A673 (cell line): ENCODE results near the gene LMF1. TPM values are rescaled to one million over a fixed set of nuclear protein-coding genes. Genes with fewer than 3 reads are reported as not detected.

Experiments
- BruUV-seq: library from RNA; stranded (reverse); fragments of 400-500 nt; replicated peaks from 2 replicates; lab custom pipeline; 2021; lab: Mats Ljungman, UMichigan
- CTCF ChIA-PET: fragments of 300-600 bp; sonication (Branson Sonifier 250); formaldehyde crosslinking; loops from one replicate; lab custom pipeline; 2022; ENCODE audit warnings: antibody characterized with exemption; lab: Charles Lee
- POLR2A ChIA-PET: fragments of 300-600 bp; sonication (Branson Sonifier 250); formaldehyde crosslinking; loops from one replicate; lab custom pipeline; 2022; ENCODE audit warnings: antibody characterized with exemption; ENCODE audit not compliant: low non-redundant PET; lab: Charles Lee
- DNase-seq: peaks from one replicate; pipeline ENCODE4 v3.0.0-alpha.2; 2015; ENCODE audit warnings: low spot score
- H3K27ac ChIP-seq: fragments of 200-600 bp; sonication (generic); 2 replicates; pipeline ENCODE4 v1.5.1; 2016; ENCODE audit warnings: mixed run types, low read depth, mild to moderate bottlenecking, mixed read lengths, antibody characterized with exemption, low read length; ENCODE audit not compliant: poor library complexity, severe bottlenecking
- H3K27me3 ChIP-seq: fragments of 200-600 bp; sonication (generic); replicated peaks from 2 replicates; pipeline ENCODE4 v1.6.1; 2017; ENCODE audit warnings: mixed run types, low read depth, mild to moderate bottlenecking, mixed read lengths, antibody characterized with exemption, low read length; ENCODE audit not compliant: insufficient read depth, poor library complexity
- H3K36me3 ChIP-seq: fragments of 200-600 bp; sonication (generic); 2 replicates; pipeline ENCODE4 v1.6.1; 2016; ENCODE audit warnings: mixed run types, mild to moderate bottlenecking, mixed read lengths, antibody characterized with exemption, low read length; ENCODE audit not compliant: insufficient read depth, poor library complexity, severe bottlenecking
- H3K4me1 ChIP-seq: fragments of 200-600 bp; sonication (generic); 2 replicates; pipeline ENCODE4 v1.6.1; 2017; ENCODE audit warnings: mixed run types, mild to moderate bottlenecking, mixed read lengths, antibody characterized with exemption, low read length; ENCODE audit not compliant: insufficient read depth, poor library complexity, severe bottlenecking
- H3K4me3 ChIP-seq: fragments of 200-600 bp; sonication (generic); 2 replicates; pipeline ENCODE4 v1.5.1; 2016; ENCODE audit warnings: low read depth, mixed run types, mild to moderate bottlenecking, mixed read lengths, low read length; ENCODE audit not compliant: poor library complexity, severe bottlenecking
- H3K9me3 ChIP-seq: fragments of 200-600 bp; sonication (generic); 2 replicates; pipeline ENCODE4 v1.6.1; 2016; ENCODE audit warnings: mixed run types, low read depth, mild to moderate bottlenecking, mixed read lengths, antibody characterized with exemption, low read length; ENCODE audit not compliant: poor library complexity, severe bottlenecking
- EZH2 ChIP-seq: fragments of 200-600 bp; sonication (generic); IDR thresholded peaks from 2 replicates; pipeline ENCODE4 v1.6.1; 2017; ENCODE audit warnings: borderline replicate concordance, low read depth, mild to moderate bottlenecking, mixed read lengths, antibody characterized with exemption, low read length; ENCODE audit not compliant: poor library complexity, severe bottlenecking
- intact Hi-C: fragments of 100-400 bp; cut with micrococcal nuclease; formaldehyde crosslinking; loops from one replicate; pipeline ENCODE4 v1.10.0; 2022; ENCODE audit not compliant: unreplicated experiment
- total RNA-seq: library from RNA; stranded (reverse); gene quantifications from 2 replicates; pipeline ENCODE4 v1.2.3, GENCODE V29; 2021
- TF ChIP-seq, protein P1 (sequence below): fragments of 300-800, 200-600 bp; sonication (generic); conservative IDR thresholded peaks from 2 replicates; pipeline ENCODE4 v1.5.1; 2017; ENCODE audit warnings: low read depth, mild to moderate bottlenecking, antibody characterized with exemption, low read length, moderate library complexity, mixed read lengths

Gene LMF1
- total RNA-seq, 1 experiment from 2014 or later, result 21.0 TPM

DNA sequence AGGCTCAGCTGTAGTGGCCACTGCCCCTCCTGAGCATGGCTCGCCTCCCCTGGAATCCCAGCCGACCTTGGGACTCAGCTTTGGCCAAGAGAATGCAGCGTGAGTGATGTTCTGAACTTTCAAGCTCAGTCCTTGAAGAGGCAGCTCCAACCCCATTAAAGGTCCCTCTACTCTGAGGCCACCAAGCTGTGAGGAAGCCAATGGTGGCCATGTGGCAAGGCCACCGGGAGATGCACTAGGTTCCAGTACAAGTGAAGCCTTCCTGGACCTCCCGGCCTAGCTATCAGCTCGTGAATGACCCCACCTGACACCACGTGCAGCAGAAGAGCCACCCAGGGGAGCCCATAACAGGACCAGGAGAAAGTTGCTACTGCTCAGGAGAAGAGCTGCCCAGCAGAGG, 88.5 kb downstream of the LMF1 start:
- DNase-seq, result no peak
- Histone ChIP-seq H3K27ac (no peak overlapping the region), H3K9me3 (no peaks in the 10 kb centered on the region), H3K36me3 (no peaks in the 10 kb centered on the region), H3K27me3 (no peaks in the 10 kb centered on the region), H3K4me1 (no peaks in the 10 kb centered on the region), H3K4me3 (no peak overlapping the region)
- TF ChIP-seq, protein P1, sequence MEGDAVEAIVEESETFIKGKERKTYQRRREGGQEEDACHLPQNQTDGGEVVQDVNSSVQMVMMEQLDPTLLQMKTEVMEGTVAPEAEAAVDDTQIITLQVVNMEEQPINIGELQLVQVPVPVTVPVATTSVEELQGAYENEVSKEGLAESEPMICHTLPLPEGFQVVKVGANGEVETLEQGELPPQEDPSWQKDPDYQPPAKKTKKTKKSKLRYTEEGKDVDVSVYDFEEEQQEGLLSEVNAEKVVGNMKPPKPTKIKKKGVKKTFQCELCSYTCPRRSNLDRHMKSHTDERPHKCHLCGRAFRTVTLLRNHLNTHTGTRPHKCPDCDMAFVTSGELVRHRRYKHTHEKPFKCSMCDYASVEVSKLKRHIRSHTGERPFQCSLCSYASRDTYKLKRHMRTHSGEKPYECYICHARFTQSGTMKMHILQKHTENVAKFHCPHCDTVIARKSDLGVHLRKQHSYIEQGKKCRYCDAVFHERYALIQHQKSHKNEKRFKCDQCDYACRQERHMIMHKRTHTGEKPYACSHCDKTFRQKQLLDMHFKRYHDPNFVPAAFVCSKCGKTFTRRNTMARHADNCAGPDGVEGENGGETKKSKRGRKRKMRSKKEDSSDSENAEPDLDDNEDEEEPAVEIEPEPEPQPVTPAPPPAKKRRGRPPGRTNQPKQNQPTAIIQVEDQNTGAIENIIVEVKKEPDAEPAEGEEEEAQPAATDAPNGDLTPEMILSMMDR, result no peak
- TF ChIP-seq EZH2, result no peak
- intact Hi-C loops, result no loop called here
- CTCF ChIA-PET, result no interaction called here
- BruUV-seq, result no TSS peak
- POLR2A ChIA-PET, result no interaction called here

DNA sequence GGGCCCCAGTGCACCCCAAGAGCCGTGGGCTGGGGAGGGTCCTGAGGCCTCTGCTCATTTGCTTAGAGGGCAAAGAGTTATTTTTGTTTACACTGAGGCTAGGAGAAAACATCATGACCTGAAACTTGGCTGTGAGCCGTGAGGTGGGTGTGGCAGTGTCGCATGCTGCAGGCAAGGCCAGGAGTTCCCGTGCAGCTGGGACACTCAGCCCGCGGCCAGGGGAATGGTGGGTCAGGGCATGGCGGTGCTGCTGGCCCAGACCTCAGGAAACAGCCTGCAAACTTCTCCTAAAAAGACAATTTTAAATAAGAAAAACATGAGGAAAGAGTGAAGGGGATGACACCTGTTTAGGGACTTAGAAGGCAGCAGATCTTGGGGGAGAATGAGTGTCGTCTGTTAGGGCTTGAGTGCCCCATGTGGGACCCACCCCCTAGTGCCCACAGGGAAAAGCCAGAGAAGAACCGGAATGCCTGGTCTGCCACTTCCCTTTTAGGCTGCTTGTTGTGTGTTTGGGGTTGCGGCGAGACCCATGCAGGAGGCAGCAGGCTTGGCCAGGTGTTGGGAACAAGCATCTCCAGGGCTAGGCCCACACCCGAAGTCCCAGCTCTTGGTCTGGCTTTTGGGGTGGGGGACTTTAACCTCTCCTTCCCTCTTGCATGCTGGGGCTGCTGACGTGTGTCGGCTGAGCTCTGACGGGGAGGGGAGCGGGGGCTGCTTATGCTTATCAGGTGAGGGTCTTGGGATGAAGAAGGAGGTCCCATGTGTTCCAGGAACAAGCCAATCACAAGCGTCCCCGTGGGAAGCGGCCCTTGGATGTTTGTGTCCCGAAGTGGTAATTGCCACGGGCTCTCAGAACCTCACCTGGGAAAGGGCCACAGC, 89.3 kb downstream of the LMF1 start:
- no peak for TF ChIP-seq EZH2
- TF ChIP-seq, protein P1, result no peak
- Histone ChIP-seq H3K9me3 (no peaks in the 10 kb centered on the region), H3K27ac (no peak overlapping the region), H3K27me3 (no peaks in the 10 kb centered on the region), H3K4me1 (no peaks in the 10 kb centered on the region), H3K36me3 (no peaks in the 10 kb centered on the region), H3K4me3 (no peak overlapping the region)
- intact Hi-C loops, result no loop called here
- CTCF ChIA-PET, result no interaction called here
- BruUV-seq, result no TSS peak
- POLR2A ChIA-PET, result no interaction called here
- DNase-seq, result no peak

DNA sequence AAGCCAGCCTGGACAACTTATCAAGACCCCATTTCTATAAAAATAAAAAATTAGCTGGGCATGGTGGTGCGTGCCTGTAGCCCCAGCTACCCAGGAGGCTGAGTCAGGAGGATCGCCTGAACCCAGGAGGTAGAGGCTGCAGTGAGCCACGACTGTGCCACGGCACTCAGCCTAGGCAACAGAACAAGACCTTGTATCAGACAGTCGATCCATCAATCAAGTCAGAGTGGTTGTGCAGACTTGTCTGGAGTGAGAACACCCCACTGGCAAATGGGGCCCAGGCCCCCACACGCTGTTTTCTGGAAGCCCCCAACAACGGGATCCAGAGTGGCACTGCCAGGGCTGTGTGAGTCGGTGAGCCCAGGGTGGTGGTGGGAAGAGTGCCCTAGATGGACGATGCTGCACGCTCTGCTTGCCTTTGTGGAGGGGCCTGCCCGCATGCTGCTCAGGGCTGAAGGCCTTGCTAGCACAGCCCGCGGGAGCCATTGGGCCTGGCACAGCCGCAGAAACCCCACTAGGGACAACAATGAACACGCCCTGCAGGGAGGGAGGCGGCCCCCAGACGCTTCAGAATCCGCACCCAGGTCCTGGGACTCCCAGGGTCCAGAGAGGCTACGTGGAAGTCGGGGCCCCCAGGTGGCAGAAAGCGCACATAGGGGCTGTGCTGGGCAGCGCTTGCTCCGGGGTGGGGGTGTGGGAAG, 90.2 kb downstream of the LMF1 start:
- Histone ChIP-seq H3K4me3 (no peak overlapping the region), H3K9me3 (no peaks in the 10 kb centered on the region), H3K27ac (no peak overlapping the region), H3K36me3 (no peaks in the 10 kb centered on the region), H3K27me3 (no peaks in the 10 kb centered on the region), H3K4me1 (no peaks in the 10 kb centered on the region)
- ChIA-PET CTCF (no interaction called here), POLR2A (no interaction called here)
- DNase-seq, result no peak
- intact Hi-C loops, result no loop called here
- BruUV-seq, result no TSS peak
- no peak for TF ChIP-seq EZH2
- TF ChIP-seq, protein P1, result no peak
